Measurements from ENCODE around the gene SLC39A2. TPM values are rescaled to one million over a fixed set of nuclear protein-coding genes. Genes with fewer than 3 reads are reported as not detected.

The SLC39A2 gene
- total and polyA plus RNA-seq, 4 donors: 0.05 to 0.08 TPM; not detected in 2

- no peak for DNase-seq (ENCODE audit: low spot score)
- TF ChIP-seq FOXA2 (IDR thresholded peaks at IDR 0.05): no peak
- no peak for TF ChIP-seq SP1 (IDR thresholded peaks at IDR 0.05)
- no peak for TF ChIP-seq YY1 (IDR thresholded peaks at IDR 0.05)
- TF ChIP-seq HNF4A (conservative IDR thresholded peaks at IDR 0.05): no peak
- no peak for TF ChIP-seq RXRA (IDR thresholded peaks at IDR 0.05)
- TF ChIP-seq JUND (IDR thresholded peaks at IDR 0.05): no peak
- H3K9ac ChIP-seq (ENCODE audit: low read depth in 1 of 2, low read length in 2 of 2): no peak overlapping the region
- 76% methylated on average over 28 of the region's 28 CpGs for WGBS
- H3K4me1 ChIP-seq (ENCODE audit: control insufficient read depth in 4 of 4, insufficient read depth in 4 of 4, low read length in 3 of 4): peaks cover 0 to 47% (median 26%) of the 10 kb centered on the region in 4 donors
- no peaks in the 10 kb centered on the region for H3K27me3 ChIP-seq (ENCODE audit: control insufficient read depth in 4 of 4, insufficient read depth in 4 of 4, low read length in 3 of 4)
- H3K4me3 ChIP-seq (ENCODE audit: low read depth in 1 of 3, low read length in 3 of 3): no peak overlapping the region
- H3K27ac ChIP-seq (ENCODE audit: low read depth in 1 of 2, low read length in 2 of 2): no peak overlapping the region
- H3K36me3 ChIP-seq (ENCODE audit: control insufficient read depth in 4 of 4, insufficient read depth in 3 of 4, low read depth in 1 of 4, low read length in 3 of 4): peaks cover 8 to 45% (median 44%) of the 10 kb centered on the region in 4 donors
- no peaks in the 10 kb centered on the region for H3K9me3 ChIP-seq (ENCODE audit: control insufficient read depth in 4 of 4, low read length in 3 of 4)
Observed at GRCh38 chr14:21017528-21018245, 18.6 kb downstream of the SLC39A2 start.

GRCh38 chr14:21018286-21018685 lies 19.2 kb downstream of the SLC39A2 start:
- Histone ChIP-seq H3K27ac (ENCODE audit: low read depth in 1 of 2, low read length in 2 of 2) (no peak overlapping the region), H3K9ac (ENCODE audit: low read depth in 1 of 2, low read length in 2 of 2) (no peak overlapping the region), H3K4me3 (ENCODE audit: low read depth in 1 of 3, low read length in 3 of 3) (no peak overlapping the region), H3K27me3 (ENCODE audit: control insufficient read depth in 4 of 4, insufficient read depth in 4 of 4, low read length in 3 of 4) (no peaks in the 10 kb centered on the region), H3K4me1 (ENCODE audit: control insufficient read depth in 4 of 4, insufficient read depth in 4 of 4, low read length in 3 of 4) (peaks cover 0 to 53% (median 32%) of the 10 kb centered on the region in 4 donors), H3K9me3 (ENCODE audit: control insufficient read depth in 4 of 4, low read length in 3 of 4) (no peaks in the 10 kb centered on the region), H3K36me3 (ENCODE audit: control insufficient read depth in 4 of 4, insufficient read depth in 3 of 4, low read depth in 1 of 4, low read length in 3 of 4) (peaks cover 8 to 45% (median 44%) of the 10 kb centered on the region in 4 donors)
- no peak for DNase-seq (ENCODE audit: low spot score)
- WGBS: 77% methylated on average over 7 of the region's 7 CpGs
- TF ChIP-seq FOXA1 (IDR thresholded peaks at IDR 0.05) (no peak), HNF4G (IDR thresholded peaks at IDR 0.05) (no peak), TAF1 (conservative IDR thresholded peaks at IDR 0.05) (no peak), NR2F2 (IDR thresholded peaks at IDR 0.05) (no peak), RXRA (IDR thresholded peaks at IDR 0.05) (no peak), HNF4A (conservative IDR thresholded peaks at IDR 0.05) (no peak), RAD21 (IDR thresholded peaks at IDR 0.05) (no peak), REST (IDR thresholded peaks at IDR 0.05) (no peak), GABPA (IDR thresholded peaks at IDR 0.05 in 1 of 2, conservative IDR thresholded peaks at IDR 0.05 in 1 of 2) (no peak), JUND (IDR thresholded peaks at IDR 0.05) (no peak), FOXA2 (IDR thresholded peaks at IDR 0.05) (no peak), SP1 (IDR thresholded peaks at IDR 0.05) (no peak), YY1 (IDR thresholded peaks at IDR 0.05) (no peak), ZBTB33 (IDR thresholded peaks at IDR 0.05) (no peak), EGR1 (IDR thresholded peaks at IDR 0.05; ENCODE audit: low read depth in 2 of 2) (no peak)
- TF ChIP-seq, protein P1, sequence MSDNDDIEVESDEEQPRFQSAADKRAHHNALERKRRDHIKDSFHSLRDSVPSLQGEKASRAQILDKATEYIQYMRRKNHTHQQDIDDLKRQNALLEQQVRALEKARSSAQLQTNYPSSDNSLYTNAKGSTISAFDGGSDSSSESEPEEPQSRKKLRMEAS (IDR thresholded peaks at IDR 0.05): no peak
- TF ChIP-seq, protein P2, sequence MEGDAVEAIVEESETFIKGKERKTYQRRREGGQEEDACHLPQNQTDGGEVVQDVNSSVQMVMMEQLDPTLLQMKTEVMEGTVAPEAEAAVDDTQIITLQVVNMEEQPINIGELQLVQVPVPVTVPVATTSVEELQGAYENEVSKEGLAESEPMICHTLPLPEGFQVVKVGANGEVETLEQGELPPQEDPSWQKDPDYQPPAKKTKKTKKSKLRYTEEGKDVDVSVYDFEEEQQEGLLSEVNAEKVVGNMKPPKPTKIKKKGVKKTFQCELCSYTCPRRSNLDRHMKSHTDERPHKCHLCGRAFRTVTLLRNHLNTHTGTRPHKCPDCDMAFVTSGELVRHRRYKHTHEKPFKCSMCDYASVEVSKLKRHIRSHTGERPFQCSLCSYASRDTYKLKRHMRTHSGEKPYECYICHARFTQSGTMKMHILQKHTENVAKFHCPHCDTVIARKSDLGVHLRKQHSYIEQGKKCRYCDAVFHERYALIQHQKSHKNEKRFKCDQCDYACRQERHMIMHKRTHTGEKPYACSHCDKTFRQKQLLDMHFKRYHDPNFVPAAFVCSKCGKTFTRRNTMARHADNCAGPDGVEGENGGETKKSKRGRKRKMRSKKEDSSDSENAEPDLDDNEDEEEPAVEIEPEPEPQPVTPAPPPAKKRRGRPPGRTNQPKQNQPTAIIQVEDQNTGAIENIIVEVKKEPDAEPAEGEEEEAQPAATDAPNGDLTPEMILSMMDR (IDR thresholded peaks at IDR 0.05; ENCODE audit: low read depth, low read length, missing input control): no peak
- TF ChIP-seq, protein P3, sequence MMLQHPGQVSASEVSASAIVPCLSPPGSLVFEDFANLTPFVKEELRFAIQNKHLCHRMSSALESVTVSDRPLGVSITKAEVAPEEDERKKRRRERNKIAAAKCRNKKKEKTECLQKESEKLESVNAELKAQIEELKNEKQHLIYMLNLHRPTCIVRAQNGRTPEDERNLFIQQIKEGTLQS (IDR thresholded peaks at IDR 0.05): no peak

All from liver (tissue), 9 donors.